GM12873 (cell line): ENCODE data around the gene ARHGAP28.

Experiments
- CTCF ChIP-seq: IDR thresholded peaks from 2 replicates; pipeline ENCODE4 v1.5.1; 2012; ENCODE audit warnings: low read depth, mild to moderate bottlenecking, moderate library complexity, low read length, control low read depth; ENCODE audit not compliant: insufficient read depth; ENCODE audit errors: missing control alignments

The ARHGAP28 gene

GRCh38 chr18:6729247-6730091, at the start of gene ARHGAP28:
Gene ARHGAP28, plus strand, starts transcription at chr18:6729716. Its CDS starts 106 bp downstream, at chr18:6729822.
- TF ChIP-seq CTCF = peak; percentile 19

GRCh38 chr18:6681331-6681875, 48.1 kb upstream of the ARHGAP28 start:
- no peak for TF ChIP-seq CTCF

GRCh38 chr18:6682437-6683111, 46.9 kb upstream of the ARHGAP28 start:
- no peak for TF ChIP-seq CTCF

- no peak for TF ChIP-seq CTCF
These were observed 46.2 kb upstream of the ARHGAP28 start for GRCh38 chr18:6683112-6683876.

- TF ChIP-seq CTCF = no peak
These were observed 41.8 kb upstream of the ARHGAP28 start for GRCh38 chr18:6687676-6688075.

- TF ChIP-seq CTCF = no peak
These were observed 20.6 kb upstream of the ARHGAP28 start for GRCh38 chr18:6708890-6709289.

GRCh38 chr18:6711467-6711866, 18.0 kb upstream of the ARHGAP28 start:
- TF ChIP-seq CTCF = no peak
